ENCODE results near the gene ERCC2. TPM values are rescaled to one million over a fixed set of nuclear protein-coding genes. Genes with fewer than 3 reads are reported as not detected.

The ERCC2 gene
- total RNA-seq, 2 donors from 2014 or later, result 18.1 to 44.0 TPM

- H3K27me3 Mint-ChIP-seq, result no peaks in the 10 kb centered on the region
Observed at GRCh38 chr19:45356760-45357444, 13.5 kb downstream of the ERCC2 start.

GRCh38 chr19:45355910-45356309 is 14.5 kb downstream of the ERCC2 start:
- DNase-seq (ENCODE audit: low spot score), result no peak
- ATAC-seq, result no peak
- no peaks in the 10 kb centered on the region for H3K9me3 Mint-ChIP-seq
- no peak overlapping the region for H3K4me3 Mint-ChIP-seq
- H3K27ac Mint-ChIP-seq, result no peak overlapping the region
- peaks cover 0 to 3% of the 10 kb centered on the region in 2 donors for H3K4me1 Mint-ChIP-seq (ENCODE audit: low read depth in 2 of 2)
- no peaks in the 10 kb centered on the region for H3K27me3 Mint-ChIP-seq
- H3K36me3 Mint-ChIP-seq, result no peaks in the 10 kb centered on the region

More at GRCh38 chr19:45356760-45357444, 13.5 kb downstream of the ERCC2 start:
- ATAC-seq, result no peak
- H3K4me1 Mint-ChIP-seq (ENCODE audit: low read depth in 2 of 2), result peaks cover 0 to 3% of the 10 kb centered on the region in 2 donors
- DNase-seq (ENCODE audit: low spot score), result no peak
- no peaks in the 10 kb centered on the region for H3K36me3 Mint-ChIP-seq
- no peak overlapping the region for H3K27ac Mint-ChIP-seq
- H3K9me3 Mint-ChIP-seq, result no peaks in the 10 kb centered on the region
- H3K4me3 Mint-ChIP-seq, result no peak overlapping the region

- H3K27me3 Mint-ChIP-seq, result no peaks in the 10 kb centered on the region
- H3K27ac Mint-ChIP-seq, result no peak overlapping the region
- H3K4me1 Mint-ChIP-seq (ENCODE audit: low read depth in 2 of 2), result peaks cover 0 to 3% of the 10 kb centered on the region in 2 donors
- H3K36me3 Mint-ChIP-seq, result no peaks in the 10 kb centered on the region
- DNase-seq (ENCODE audit: low spot score), result no peak
- ATAC-seq, result no peak
- no peak overlapping the region for H3K4me3 Mint-ChIP-seq
- no peaks in the 10 kb centered on the region for H3K9me3 Mint-ChIP-seq
Observed at GRCh38 chr19:45355402-45355801, 15.0 kb downstream of the ERCC2 start.

- Mint-ChIP-seq H3K4me1 (ENCODE audit: low read depth in 2 of 2) (peaks cover 0 to 3% of the 10 kb centered on the region in 2 donors), H3K36me3 (no peaks in the 10 kb centered on the region), H3K27me3 (no peaks in the 10 kb centered on the region), H3K9me3 (no peaks in the 10 kb centered on the region), H3K4me3 (no peak overlapping the region), H3K27ac (no peak overlapping the region)
- no peak for DNase-seq (ENCODE audit: low spot score)
- no peak for ATAC-seq
Observed at GRCh38 chr19:45354241-45354842, 16.0 kb downstream of the ERCC2 start.

GRCh38 chr19:45352914-45353796 is 17.2 kb downstream of the ERCC2 start:
- H3K9me3 Mint-ChIP-seq, result no peaks in the 10 kb centered on the region
- H3K4me1 Mint-ChIP-seq (ENCODE audit: low read depth in 2 of 2), result peaks cover 0 to 3% of the 10 kb centered on the region in 2 donors
- no peak overlapping the region for H3K4me3 Mint-ChIP-seq
- ATAC-seq, result no peak
- no peaks in the 10 kb centered on the region for H3K36me3 Mint-ChIP-seq
- H3K27me3 Mint-ChIP-seq, result no peaks in the 10 kb centered on the region
- H3K27ac Mint-ChIP-seq, result no peak overlapping the region
- no peak for DNase-seq (ENCODE audit: low spot score)

- DNase-seq (ENCODE audit: low spot score) (no peak), ATAC-seq (no peak)
- H3K27me3 Mint-ChIP-seq, result no peaks in the 10 kb centered on the region
- no peak overlapping the region for H3K27ac Mint-ChIP-seq
- H3K4me1 Mint-ChIP-seq (ENCODE audit: low read depth in 2 of 2), result peaks cover 0 to 3% of the 10 kb centered on the region in 2 donors
- no peak overlapping the region for H3K4me3 Mint-ChIP-seq
- no peaks in the 10 kb centered on the region for H3K36me3 Mint-ChIP-seq
- H3K9me3 Mint-ChIP-seq, result no peaks in the 10 kb centered on the region
Observed at GRCh38 chr19:45352471-45352870, 17.9 kb downstream of the ERCC2 start.

DNA sequence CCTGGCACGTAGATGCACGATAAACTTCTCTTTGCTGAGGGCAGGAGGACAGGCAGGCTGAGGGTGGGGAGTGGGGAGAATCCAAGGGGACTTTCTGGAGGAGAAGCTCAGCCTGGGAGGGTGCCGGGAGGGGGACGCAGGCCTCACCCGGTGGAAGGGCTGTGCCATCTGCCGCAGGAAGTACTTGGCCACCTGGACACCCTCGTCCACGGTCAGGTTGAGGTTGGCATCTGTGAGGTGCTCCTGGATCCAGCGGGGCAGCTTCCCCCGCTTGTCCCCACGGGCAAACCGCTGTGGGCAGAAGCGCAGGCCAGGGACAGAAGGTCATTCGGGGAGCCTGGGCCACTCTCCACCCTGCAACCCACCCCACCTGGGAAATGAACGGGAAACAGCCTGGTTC is 18.3 kb downstream of the ERCC2 start:
- Mint-ChIP-seq H3K27me3 (no peaks in the 10 kb centered on the region), H3K4me3 (no peak overlapping the region), H3K4me1 (ENCODE audit: low read depth in 2 of 2) (peaks cover 0 to 3% of the 10 kb centered on the region in 2 donors), H3K27ac (no peak overlapping the region), H3K36me3 (no peaks in the 10 kb centered on the region), H3K9me3 (no peaks in the 10 kb centered on the region)
- ATAC-seq (no peak), DNase-seq (ENCODE audit: low spot score) (no peak)

- peaks cover 0 to 3% of the 10 kb centered on the region in 2 donors for H3K4me1 Mint-ChIP-seq (ENCODE audit: low read depth in 2 of 2)
- ATAC-seq, result no peak
- H3K36me3 Mint-ChIP-seq, result no peaks in the 10 kb centered on the region
- H3K27ac Mint-ChIP-seq, result no peak overlapping the region
- DNase-seq (ENCODE audit: low spot score), result no peak
- no peaks in the 10 kb centered on the region for H3K27me3 Mint-ChIP-seq
- H3K9me3 Mint-ChIP-seq, result no peaks in the 10 kb centered on the region
- no peak overlapping the region for H3K4me3 Mint-ChIP-seq
Observed at GRCh38 chr19:45351401-45351952, 18.9 kb downstream of the ERCC2 start.

- no peaks in the 10 kb centered on the region for H3K9me3 Mint-ChIP-seq
- H3K4me3 Mint-ChIP-seq, result no peak overlapping the region
- H3K36me3 Mint-ChIP-seq, result no peaks in the 10 kb centered on the region
- ATAC-seq (no peak), DNase-seq (ENCODE audit: low spot score) (no peak)
- no peak overlapping the region for H3K27ac Mint-ChIP-seq
- peaks cover 0 to 3% of the 10 kb centered on the region in 2 donors for H3K27me3 Mint-ChIP-seq
- peaks cover 0 to 3% of the 10 kb centered on the region in 2 donors for H3K4me1 Mint-ChIP-seq (ENCODE audit: low read depth in 2 of 2)
Observed at GRCh38 chr19:45350477-45351058, 19.8 kb downstream of the ERCC2 start.

DNA sequence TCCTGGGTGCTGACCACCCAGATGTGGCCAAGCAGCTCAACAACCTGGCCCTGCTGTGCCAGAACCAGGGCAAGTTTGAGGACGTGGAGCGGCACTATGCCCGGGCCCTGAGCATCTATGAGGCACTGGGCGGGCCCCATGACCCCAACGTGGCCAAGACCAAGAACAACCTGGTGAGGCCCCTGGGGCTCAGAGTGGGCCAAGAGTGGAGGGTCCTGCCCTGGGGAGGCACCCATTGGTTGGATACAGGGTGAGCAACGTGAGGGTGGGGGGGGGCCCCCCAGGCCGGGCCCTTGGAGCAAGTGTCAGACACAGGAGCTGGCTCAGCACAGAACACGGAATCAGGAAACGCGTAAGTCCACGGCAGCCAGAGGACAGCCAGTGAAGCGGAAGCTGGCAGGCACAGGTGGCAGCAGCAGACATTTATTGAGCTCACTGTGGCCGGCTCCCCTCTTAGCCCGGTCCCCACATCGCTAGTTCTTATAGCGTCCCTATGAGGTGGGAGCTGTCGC is 20.9 kb downstream of the ERCC2 start:
- peaks cover 0 to 6% of the 10 kb centered on the region in 2 donors for H3K27me3 Mint-ChIP-seq
- H3K4me1 Mint-ChIP-seq (ENCODE audit: low read depth in 2 of 2), result peaks cover 0 to 3% of the 10 kb centered on the region in 2 donors
- no peak overlapping the region for H3K27ac Mint-ChIP-seq
- no peak for ATAC-seq
- H3K4me3 Mint-ChIP-seq, result no peak overlapping the region
- H3K9me3 Mint-ChIP-seq, result no peaks in the 10 kb centered on the region
- no peak for DNase-seq (ENCODE audit: low spot score)
- no peaks in the 10 kb centered on the region for H3K36me3 Mint-ChIP-seq

GRCh38 chr19:45349126-45349415 is 21.3 kb downstream of the ERCC2 start:
- Mint-ChIP-seq H3K27me3 (peaks cover 0 to 6% of the 10 kb centered on the region in 2 donors), H3K4me1 (ENCODE audit: low read depth in 2 of 2) (peaks cover 0 to 3% of the 10 kb centered on the region in 2 donors), H3K36me3 (no peaks in the 10 kb centered on the region), H3K4me3 (no peak overlapping the region), H3K9me3 (no peaks in the 10 kb centered on the region), H3K27ac (no peak overlapping the region)
- ATAC-seq (no peak), DNase-seq (ENCODE audit: low spot score) (no peak)

DNA sequence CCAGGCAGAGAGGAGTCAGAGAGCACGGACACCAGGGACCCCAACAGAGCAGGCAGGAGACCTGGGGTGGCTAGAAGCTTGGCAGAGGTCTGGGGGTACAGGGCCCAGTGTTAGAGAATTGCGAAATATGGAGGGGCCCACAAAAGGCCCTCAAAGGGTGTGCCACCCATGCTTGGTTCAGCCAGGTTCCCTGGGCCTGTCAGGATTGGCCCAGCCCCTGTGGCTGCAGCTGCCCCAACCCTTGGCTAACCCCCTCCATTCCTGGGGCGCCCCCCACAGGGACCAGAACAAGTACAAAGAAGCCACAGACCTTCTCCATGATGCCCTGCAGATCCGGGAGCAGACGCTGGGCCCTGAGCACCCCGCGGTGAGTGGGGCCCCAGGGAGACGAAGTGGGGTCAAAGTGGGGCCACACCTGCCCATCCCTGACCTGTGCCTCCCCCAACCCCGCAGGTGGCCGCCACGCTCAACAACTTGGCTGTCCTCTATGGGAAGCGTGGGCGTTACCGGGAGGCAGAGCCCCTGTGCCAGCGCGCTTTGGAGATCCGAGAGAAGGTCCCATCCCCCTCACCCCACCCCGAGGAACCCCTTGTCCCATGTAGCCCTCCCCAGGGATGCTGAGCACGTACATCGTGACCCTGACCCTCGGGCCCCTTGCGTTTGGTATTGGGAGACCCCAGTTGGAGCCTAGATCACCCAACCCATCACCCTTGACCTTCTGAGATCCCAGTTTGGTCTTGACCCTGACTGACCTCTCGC is 21.8 kb downstream of the ERCC2 start:
- no peaks in the 10 kb centered on the region for H3K36me3 Mint-ChIP-seq
- peaks cover 0 to 6% of the 10 kb centered on the region in 2 donors for H3K27me3 Mint-ChIP-seq
- no peak for ATAC-seq
- peaks cover 0 to 3% of the 10 kb centered on the region in 2 donors for H3K4me1 Mint-ChIP-seq (ENCODE audit: low read depth in 2 of 2)
- no peak overlapping the region for H3K4me3 Mint-ChIP-seq
- no peak for DNase-seq (ENCODE audit: low spot score)
- no peaks in the 10 kb centered on the region for H3K9me3 Mint-ChIP-seq
- H3K27ac Mint-ChIP-seq, result no peak overlapping the region

All from natural killer cell treated with Interleukin-12 subunit alpha and Interleukin-12 subunit beta and Interleukin-15 and Interleukin-18, amount 100 ng/mL, for 72 hours (primary cell).